HepG2 (cell line): Measurements from ENCODE around the gene SLC6A12. TPM values are rescaled to one million over a fixed set of nuclear protein-coding genes. Genes with fewer than 3 reads are reported as not detected.

Source experiments
- ATAC-seq: fragments of 200-7000 bp; cut with Tn5 transposase; 3 replicates; pipeline ENCODE4 v1.9.1; 2020; ENCODE audit warnings: mild to moderate bottlenecking, moderate library complexity
- BruUV-seq: library from RNA; stranded (reverse); fragments of 400-500 nt; replicated peaks from 2 replicates; lab custom pipeline; 2021; lab: Mats Ljungman, UMichigan
- CTCF ChIA-PET: fragments of 300-600 bp; formaldehyde crosslinking; extraction: SDS; loops from one replicate; lab custom pipeline; 2021; ENCODE audit warnings: low total read pairs, inconsistent platforms, low intra/inter-chr PET ratio; lab: Yijun Ruan, JAX
- POLR2A ChIA-PET: fragments of 350-600 bp; sonication (Branson Sonifier 250); formaldehyde crosslinking; loops from one replicate; lab custom pipeline; 2020; ENCODE audit warnings: antibody characterized with exemption, inconsistent platforms; lab: Yijun Ruan, JAX
- DNase-seq: peaks from one replicate; pipeline ENCODE4 v3.0.0-alpha.2; 2015; ENCODE audit warnings: low spot score
- FAIRE-seq: peaks from 3 replicates; lab custom pipeline; 2011; peaks lifted over from hg19 to GRCh38; lab: Jason Lieb, UNC
- H2AFZ ChIP-seq: one replicate; pipeline ENCODE4 v1.6.1; 2011; ENCODE audit warnings: low read length, inconsistent platforms
- H3K27ac ChIP-seq: fragments of 300-600 bp; 3 replicates; pipeline ENCODE4 v1.8.0; 2011; ENCODE audit warnings: mixed run types, mild to moderate bottlenecking, mixed read lengths, low read length, inconsistent platforms; ENCODE audit not compliant: insufficient read depth; ENCODE audit errors: extremely low read length
- H3K27me3 ChIP-seq, 2 experiments: fragments of 200-600 bp in 1 of 2; 2 replicates in 1 of 2; 3 replicates in 1 of 2; pipeline versions ENCODE4 v1.6.0 to v1.8.0; 2011; ENCODE audit warnings: low read length in 2 of 2, mild to moderate bottlenecking in 2 of 2, moderate library complexity in 2 of 2, inconsistent platforms in 1 of 2; ENCODE audit not compliant: insufficient read depth in 2 of 2, control insufficient read depth in 1 of 2
- H3K36me3 ChIP-seq, 2 experiments: fragments of 200-600 bp in 1 of 2; replicated peaks in 1 of 2; 2 replicates in 1 of 2; 3 replicates in 1 of 2; pipeline versions ENCODE4 v1.5.1 to v1.8.0; 2011; ENCODE audit warnings: low read length in 2 of 2, inconsistent platforms in 1 of 2; ENCODE audit not compliant: insufficient read depth in 2 of 2, control insufficient read depth in 1 of 2
- H3K4me1 ChIP-seq: 2 replicates; pipeline ENCODE4 v1.5.1; 2012; ENCODE audit warnings: low read length, inconsistent platforms; ENCODE audit not compliant: insufficient read depth
- H3K4me2 ChIP-seq: 2 replicates; pipeline ENCODE4 v1.6.0; 2011; ENCODE audit warnings: low read depth, low read length, inconsistent platforms
- H3K4me3 ChIP-seq, 3 experiments: fragments of 200-600 bp in 1 of 3; sonication (generic), shearing (Covaris generic) in 1 of 3; replicated peaks in 1 of 3; 2 replicates each; pipeline ENCODE4 v1.5.1; 2011 to 2016; ENCODE audit warnings: low read length in 3 of 3, inconsistent platforms in 2 of 3, low read depth in 2 of 3, mild to moderate bottlenecking in 2 of 3, control low read depth in 1 of 3, mixed read lengths in 1 of 3; ENCODE audit not compliant: insufficient read depth in 1 of 3
- H3K79me2 ChIP-seq: one replicate; pipeline ENCODE4 v1.6.1; 2011; ENCODE audit warnings: low read length, inconsistent platforms; ENCODE audit not compliant: insufficient read depth
- H3K9ac ChIP-seq: 2 replicates; pipeline ENCODE4 v1.6.0; 2011; ENCODE audit warnings: mild to moderate bottlenecking, low read depth, low read length, inconsistent platforms; ENCODE audit not compliant: insufficient read depth
- H3K9me3 ChIP-seq: 2 replicates; pipeline ENCODE4 v1.5.1; 2012; ENCODE audit warnings: mild to moderate bottlenecking, low read length
- H4K20me1 ChIP-seq: 2 replicates; pipeline ENCODE4 v1.6.0; 2011; ENCODE audit warnings: inconsistent platforms, mild to moderate bottlenecking, low read length, moderate library complexity; ENCODE audit not compliant: insufficient read depth
- BHLHE40 ChIP-seq: IDR thresholded peaks from 2 replicates; pipeline ENCODE4 v1.6.1; 2011; ENCODE audit warnings: low read length, improper control_type of control experiment
- SAP130 ChIP-seq: IDR thresholded peaks from 2 replicates; pipeline ENCODE4 v1.6.1; 2016; ENCODE audit warnings: low read depth
- WGBS: methylation state at CpG from one replicate; pipeline ENCODE4 v1.1.6; 2017; ENCODE audit warnings: low lambda C conversion rate; 5-methylcytosine and 5-hydroxymethylcytosine counted together
- in situ Hi-C: cut with HindIII; loops from 2 replicates; pipeline ENCODE4 v1.10.0; 2017; ENCODE audit warnings: low pct_unique_long_range_greater_than_20kb; ENCODE audit not compliant: extremely low pct_ligation_motif_present
- intact Hi-C: fragments of 100-400 bp; cut with micrococcal nuclease; formaldehyde crosslinking; loops from one replicate; pipeline ENCODE4 v1.10.0; 2022; ENCODE audit not compliant: unreplicated experiment
- polyA plus RNA-seq, 8 experiments: library from polyadenylated mRNA; depleted of rRNA in 3 of 8; stranded (reverse) in 7 of 8; unstranded in 1 of 8; fragments of >200 nt; fragmentation: Illumina TruSeq in 4 of 8; extraction: Trizol in 4 of 8; gene quantifications; 2 replicates each; pipeline versions ENCODE4 v1.2.1 to v1.2.3, GENCODE V29; 2011 to 2016; ENCODE audit warnings: low read depth in 4 of 8, missing spikeins in 1 of 8, mixed read lengths in 1 of 8; ENCODE audit not compliant: insufficient read depth in 1 of 8
- total RNA-seq, 5 experiments: library from RNA; depleted of rRNA; stranded (reverse); fragments of >200 nt; fragmentation: Illumina TruSeq; extraction: Trizol; gene quantifications; 2 replicates each; pipeline ENCODE4 v1.2.3, GENCODE V29; 2016; ENCODE audit warnings: low read depth in 1 of 5
- TF ChIP-seq, protein P1 (sequence below): sonication (generic); formaldehyde crosslinking; conservative IDR thresholded peaks from 2 replicates; pipeline ENCODE4 v1.4.0; 2020; ENCODE audit warnings: missing genetic modification reagents
- TF ChIP-seq, protein P2 (sequence below): sonication (generic); formaldehyde crosslinking; IDR thresholded peaks from 2 replicates; pipeline ENCODE4 v1.4.0; 2020; ENCODE audit warnings: missing genetic modification reagents
- TF ChIP-seq, protein P3 (sequence below): fragments of 450-650 bp; IDR thresholded peaks from 2 replicates; pipeline ENCODE4 v1.6.1; 2016
- TF ChIP-seq, protein P4 (sequence below): sonication (generic); formaldehyde crosslinking; IDR thresholded peaks from 2 replicates; pipeline ENCODE4 v1.5.1; 2020; ENCODE audit warnings: mild to moderate bottlenecking, missing genetic modification reagents, moderate library complexity
- TF ChIP-seq, protein P5 (sequence below), 2 experiments: sonication (generic) in 1 of 2; formaldehyde crosslinking in 1 of 2; IDR thresholded peaks; 2 replicates each; pipeline versions ENCODE4 v1.5.1 to v1.6.1; 2011 to 2020; ENCODE audit warnings: borderline replicate concordance in 1 of 2, low read depth in 1 of 2, low read length in 1 of 2, mild to moderate bottlenecking in 1 of 2, missing genetic modification reagents in 1 of 2, moderate library complexity in 1 of 2

Gene SLC6A12
- total and polyA plus RNA-seq, 2 of the 13 experiments (the other 11 are each of a cell fraction or from before 2014, with no cell fraction given), result 3.7 to 18.8 TPM

DNA sequence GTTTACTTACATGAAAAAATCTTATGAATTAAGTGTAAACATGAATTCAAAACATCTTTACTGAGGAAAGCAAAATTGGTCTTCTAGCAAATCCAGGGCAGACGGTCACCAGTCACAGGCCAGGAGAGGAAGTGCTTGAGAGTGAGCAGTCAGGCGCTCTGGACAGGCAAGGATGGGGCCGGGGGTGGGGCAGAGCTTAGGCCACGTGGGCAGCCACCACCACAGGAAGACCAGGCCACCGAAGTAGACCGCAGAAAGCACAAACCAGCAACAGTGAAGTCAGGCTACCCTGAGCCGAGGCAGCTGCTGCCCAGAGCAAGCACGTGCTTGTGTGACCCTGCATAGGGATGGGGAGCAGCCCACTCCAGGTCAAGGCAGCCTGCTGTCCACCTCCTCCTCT, 33.5 kb downstream of the SLC6A12 start:
- CTCF ChIA-PET, result no interaction called here
- WGBS, result 17% methylated on average over 2 of the region's 8 CpGs
- H2AFZ ChIP-seq, result no peak overlapping the region
- 0 out of 2 replicates have a peak overlapping the region, but pooled peaks have one; percentile 12 for H3K4me2 ChIP-seq
- H4K20me1 ChIP-seq, result no peaks in the 10 kb centered on the region
- H3K36me3 ChIP-seq, result no peaks in the 10 kb centered on the region
- intact Hi-C loops, result no loop called here
- no peaks in the 10 kb centered on the region for H3K79me2 ChIP-seq
- peaks cover 35% of the 10 kb centered on the region for H3K4me1 ChIP-seq
- H3K27ac ChIP-seq, result no peak overlapping the region
- in situ Hi-C loops, result no loop called here
- DNase-seq, result no peak
- no peak overlapping the region for H3K4me3 ChIP-seq
- H3K27me3 ChIP-seq, result peaks cover 9 to 40% of the 10 kb centered on the region in 2 experiments; a peak in 4 of 5 replicates
- BruUV-seq, result no TSS peak
- H3K9me3 ChIP-seq, result no peaks in the 10 kb centered on the region
- no peak overlapping the region for H3K9ac ChIP-seq
- TF ChIP-seq, protein P1, sequence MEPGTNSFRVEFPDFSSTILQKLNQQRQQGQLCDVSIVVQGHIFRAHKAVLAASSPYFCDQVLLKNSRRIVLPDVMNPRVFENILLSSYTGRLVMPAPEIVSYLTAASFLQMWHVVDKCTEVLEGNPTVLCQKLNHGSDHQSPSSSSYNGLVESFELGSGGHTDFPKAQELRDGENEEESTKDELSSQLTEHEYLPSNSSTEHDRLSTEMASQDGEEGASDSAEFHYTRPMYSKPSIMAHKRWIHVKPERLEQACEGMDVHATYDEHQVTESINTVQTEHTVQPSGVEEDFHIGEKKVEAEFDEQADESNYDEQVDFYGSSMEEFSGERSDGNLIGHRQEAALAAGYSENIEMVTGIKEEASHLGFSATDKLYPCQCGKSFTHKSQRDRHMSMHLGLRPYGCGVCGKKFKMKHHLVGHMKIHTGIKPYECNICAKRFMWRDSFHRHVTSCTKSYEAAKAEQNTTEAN (CRISPR knock-in tag), result no peak
- TF ChIP-seq, protein P2, sequence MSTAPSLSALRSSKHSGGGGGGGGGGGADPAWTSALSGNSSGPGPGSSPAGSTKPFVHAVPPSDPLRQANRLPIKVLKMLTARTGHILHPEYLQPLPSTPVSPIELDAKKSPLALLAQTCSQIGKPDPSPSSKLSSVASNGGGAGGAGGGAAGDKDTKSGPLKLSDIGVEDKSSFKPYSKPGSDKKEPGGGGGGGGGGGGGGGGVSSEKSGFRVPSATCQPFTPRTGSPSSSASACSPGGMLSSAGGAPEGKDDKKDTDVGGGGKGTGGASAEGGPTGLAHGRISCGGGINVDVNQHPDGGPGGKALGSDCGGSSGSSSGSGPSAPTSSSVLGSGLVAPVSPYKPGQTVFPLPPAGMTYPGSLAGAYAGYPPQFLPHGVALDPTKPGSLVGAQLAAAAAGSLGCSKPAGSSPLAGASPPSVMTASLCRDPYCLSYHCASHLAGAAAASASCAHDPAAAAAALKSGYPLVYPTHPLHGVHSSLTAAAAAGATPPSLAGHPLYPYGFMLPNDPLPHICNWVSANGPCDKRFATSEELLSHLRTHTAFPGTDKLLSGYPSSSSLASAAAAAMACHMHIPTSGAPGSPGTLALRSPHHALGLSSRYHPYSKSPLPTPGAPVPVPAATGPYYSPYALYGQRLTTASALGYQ, result no peak
- 0 out of 2 replicates have a peak, but pooled peaks have one; percentile 22 for TF ChIP-seq BHLHE40
- TF ChIP-seq, protein P3, sequence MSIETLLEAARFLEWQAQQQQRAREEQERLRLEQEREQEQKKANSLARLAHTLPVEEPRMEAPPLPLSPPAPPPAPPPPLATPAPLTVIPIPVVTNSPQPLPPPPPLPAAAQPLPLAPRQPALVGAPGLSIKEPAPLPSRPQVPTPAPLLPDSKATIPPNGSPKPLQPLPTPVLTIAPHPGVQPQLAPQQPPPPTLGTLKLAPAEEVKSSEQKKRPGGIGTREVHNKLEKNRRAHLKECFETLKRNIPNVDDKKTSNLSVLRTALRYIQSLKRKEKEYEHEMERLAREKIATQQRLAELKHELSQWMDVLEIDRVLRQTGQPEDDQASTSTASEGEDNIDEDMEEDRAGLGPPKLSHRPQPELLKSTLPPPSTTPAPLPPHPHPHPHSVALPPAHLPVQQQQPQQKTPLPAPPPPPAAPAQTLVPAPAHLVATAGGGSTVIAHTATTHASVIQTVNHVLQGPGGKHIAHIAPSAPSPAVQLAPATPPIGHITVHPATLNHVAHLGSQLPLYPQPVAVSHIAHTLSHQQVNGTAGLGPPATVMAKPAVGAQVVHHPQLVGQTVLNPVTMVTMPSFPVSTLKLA, result 0 out of 2 replicates have a peak, but pooled peaks have one; percentile 17
- 0 out of 2 replicates have a peak, but pooled peaks have one; percentile 15 for TF ChIP-seq SAP130 (CRISPR knock-in tag)
- TF ChIP-seq, protein P4, sequence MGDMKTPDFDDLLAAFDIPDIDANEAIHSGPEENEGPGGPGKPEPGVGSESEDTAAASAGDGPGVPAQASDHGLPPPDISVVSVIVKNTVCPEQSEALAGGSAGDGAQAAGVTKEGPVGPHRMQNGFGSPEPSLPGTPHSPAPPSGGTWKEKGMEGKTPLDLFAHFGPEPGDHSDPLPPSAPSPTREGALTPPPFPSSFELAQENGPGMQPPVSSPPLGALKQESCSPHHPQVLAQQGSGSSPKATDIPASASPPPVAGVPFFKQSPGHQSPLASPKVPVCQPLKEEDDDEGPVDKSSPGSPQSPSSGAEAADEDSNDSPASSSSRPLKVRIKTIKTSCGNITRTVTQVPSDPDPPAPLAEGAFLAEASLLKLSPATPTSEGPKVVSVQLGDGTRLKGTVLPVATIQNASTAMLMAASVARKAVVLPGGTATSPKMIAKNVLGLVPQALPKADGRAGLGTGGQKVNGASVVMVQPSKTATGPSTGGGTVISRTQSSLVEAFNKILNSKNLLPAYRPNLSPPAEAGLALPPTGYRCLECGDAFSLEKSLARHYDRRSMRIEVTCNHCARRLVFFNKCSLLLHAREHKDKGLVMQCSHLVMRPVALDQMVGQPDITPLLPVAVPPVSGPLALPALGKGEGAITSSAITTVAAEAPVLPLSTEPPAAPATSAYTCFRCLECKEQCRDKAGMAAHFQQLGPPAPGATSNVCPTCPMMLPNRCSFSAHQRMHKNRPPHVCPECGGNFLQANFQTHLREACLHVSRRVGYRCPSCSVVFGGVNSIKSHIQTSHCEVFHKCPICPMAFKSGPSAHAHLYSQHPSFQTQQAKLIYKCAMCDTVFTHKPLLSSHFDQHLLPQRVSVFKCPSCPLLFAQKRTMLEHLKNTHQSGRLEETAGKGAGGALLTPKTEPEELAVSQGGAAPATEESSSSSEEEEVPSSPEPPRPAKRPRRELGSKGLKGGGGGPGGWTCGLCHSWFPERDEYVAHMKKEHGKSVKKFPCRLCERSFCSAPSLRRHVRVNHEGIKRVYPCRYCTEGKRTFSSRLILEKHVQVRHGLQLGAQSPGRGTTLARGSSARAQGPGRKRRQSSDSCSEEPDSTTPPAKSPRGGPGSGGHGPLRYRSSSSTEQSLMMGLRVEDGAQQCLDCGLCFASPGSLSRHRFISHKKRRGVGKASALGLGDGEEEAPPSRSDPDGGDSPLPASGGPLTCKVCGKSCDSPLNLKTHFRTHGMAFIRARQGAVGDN (CRISPR knock-in tag), result peak; percentile 44
- TF ChIP-seq, protein P5, sequence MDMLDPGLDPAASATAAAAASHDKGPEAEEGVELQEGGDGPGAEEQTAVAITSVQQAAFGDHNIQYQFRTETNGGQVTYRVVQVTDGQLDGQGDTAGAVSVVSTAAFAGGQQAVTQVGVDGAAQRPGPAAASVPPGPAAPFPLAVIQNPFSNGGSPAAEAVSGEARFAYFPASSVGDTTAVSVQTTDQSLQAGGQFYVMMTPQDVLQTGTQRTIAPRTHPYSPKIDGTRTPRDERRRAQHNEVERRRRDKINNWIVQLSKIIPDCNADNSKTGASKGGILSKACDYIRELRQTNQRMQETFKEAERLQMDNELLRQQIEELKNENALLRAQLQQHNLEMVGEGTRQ (IDR thresholded peaks at IDR 0.05; ENCODE audit: low read depth, low read length), result peak; percentile 27; the same call in 1 of the 2 replicates
- TF ChIP-seq, protein P5 (CRISPR knock-in tag; IDR thresholded peaks at IDR 0.05; ENCODE audit: borderline replicate concordance), result peak; percentile 24; the same call in 1 of the 2 replicates
- no peak for FAIRE-seq
- POLR2A ChIA-PET, result no interaction called here
- no peak for ATAC-seq
